PC-9 (cell line): ENCODE data around the gene FOXC2. TPM values are rescaled to one million over a fixed set of nuclear protein-coding genes. Genes with fewer than 3 reads are reported as not detected.

Experiments used
- BruUV-seq: library from RNA; stranded (reverse); fragments of 400-500 nt; replicated peaks from 2 replicates; lab custom pipeline; 2021; lab: Mats Ljungman, UMichigan
- CTCF ChIA-PET: fragments of 300-600 bp; sonication (Branson Sonifier 250); formaldehyde crosslinking; loops from one replicate; lab custom pipeline; 2022; ENCODE audit warnings: antibody characterized with exemption; lab: Charles Lee
- POLR2A ChIA-PET: fragments of 300-600 bp; sonication (Branson Sonifier 250); formaldehyde crosslinking; loops from one replicate; lab custom pipeline; 2022; ENCODE audit warnings: antibody characterized with exemption; ENCODE audit not compliant: unreplicated experiment; lab: Charles Lee
- DNase-seq, 2 experiments: peaks; one replicate each; pipeline versions ENCODE4 v3.0.0 to v3.0.0-alpha.2; 2015 to 2022; ENCODE audit warnings: mixed read lengths in 1 of 2
- H2AFZ ChIP-seq: fragments of 200-600 bp; sonication (generic); 2 replicates; pipeline ENCODE4 v1.8.1; 2017; ENCODE audit warnings: antibody characterized with exemption
- H3F3A ChIP-seq: fragments of 200-600 bp; sonication (generic); 2 replicates; pipeline ENCODE4 v1.8.1; 2017; ENCODE audit warnings: antibody characterized with exemption, mild to moderate bottlenecking, low read depth; ENCODE audit not compliant: insufficient read depth
- H3K27ac ChIP-seq: fragments of 200-600 bp; sonication (generic); 2 replicates; pipeline ENCODE4 v1.6.1; 2016; ENCODE audit warnings: mixed run types
- H3K27me3 ChIP-seq: fragments of 200-600 bp; sonication (generic); 2 replicates; pipeline ENCODE4 v1.6.1; 2016; ENCODE audit warnings: low read depth, mixed run types; ENCODE audit not compliant: insufficient read depth
- H3K36me3 ChIP-seq: fragments of 200-600 bp; sonication (generic); 2 replicates; pipeline ENCODE4 v1.6.1; 2016; ENCODE audit warnings: low read depth, mixed run types
- H3K4me1 ChIP-seq: fragments of 200-600 bp; sonication (generic); replicated peaks from 2 replicates; pipeline ENCODE4 v1.6.1; 2016; ENCODE audit warnings: mixed run types; ENCODE audit not compliant: insufficient read depth
- H3K4me2 ChIP-seq: fragments of 200-600 bp; sonication (generic); 2 replicates; pipeline ENCODE4 v1.6.1; 2017; ENCODE audit warnings: mixed run types
- H3K4me3 ChIP-seq: fragments of 200-600 bp; sonication (generic); 2 replicates; pipeline ENCODE4 v1.6.1; 2016; ENCODE audit warnings: mixed run types
- H3K79me2 ChIP-seq: fragments of 200-600 bp; sonication (generic); 2 replicates; pipeline ENCODE4 v1.6.1; 2017; ENCODE audit warnings: low read depth, mixed run types
- H3K9me2 ChIP-seq: fragments of 200-600 bp; sonication (generic); 2 replicates; pipeline ENCODE4 v1.8.1; 2017; ENCODE audit warnings: mild to moderate bottlenecking; ENCODE audit not compliant: insufficient read depth
- H3K9me3 ChIP-seq: fragments of 200-600 bp; sonication (generic); 2 replicates; pipeline ENCODE4 v1.8.1; 2016; ENCODE audit warnings: low read depth; ENCODE audit not compliant: insufficient read depth
- H4K20me1 ChIP-seq: fragments of 200-600 bp; sonication (generic); 2 replicates; pipeline ENCODE4 v1.8.1; 2017; ENCODE audit not compliant: insufficient read depth
- CTCF ChIP-seq: fragments of 200-600 bp; sonication (generic); conservative IDR thresholded peaks from 2 replicates; pipeline ENCODE4 v1.6.1; 2017; ENCODE audit warnings: mixed run types, antibody characterized with exemption, mild to moderate bottlenecking, moderate library complexity
- EZH2 ChIP-seq: fragments of 200-600 bp; sonication (generic); IDR thresholded peaks from 2 replicates; pipeline ENCODE4 v1.8.0; 2017; ENCODE audit warnings: antibody characterized with exemption, low read depth
- intact Hi-C: fragments of 100-400 bp; cut with micrococcal nuclease; formaldehyde crosslinking; loops from one replicate; pipeline ENCODE4 v1.10.0; 2022; ENCODE audit not compliant: unreplicated experiment
- total RNA-seq: library from RNA; stranded (reverse); gene quantifications from 2 replicates; pipeline ENCODE4 v1.2.3, GENCODE V29; 2021

FOXC2 gene
- total RNA-seq, 1 experiment from 2014 or later, result not detected

- POLR2A ChIA-PET, result no interaction called here
- Histone ChIP-seq H3K36me3 (peaks cover 12% of the 10 kb centered on the region; the same call in 1 of the 2 replicates), H3K27me3 (no peaks in the 10 kb centered on the region), H4K20me1 (no peaks in the 10 kb centered on the region; the same call in 1 of the 2 replicates), H3K9me3 (no peaks in the 10 kb centered on the region), H3K4me1 (no peaks in the 10 kb centered on the region), H3F3A (no peaks in the 10 kb centered on the region), H3K4me2 (no peak overlapping the region), H3K27ac (no peak overlapping the region), H3K9me2 (no peaks in the 10 kb centered on the region), H3K79me2 (no peaks in the 10 kb centered on the region), H2AFZ (no peak overlapping the region), H3K4me3 (no peak overlapping the region)
- DNase-seq, result no peak
- no TSS peak for BruUV-seq
- TF ChIP-seq EZH2, result no peak
- TF ChIP-seq CTCF, result no peak
- intact Hi-C loops, result no loop called here
- CTCF ChIA-PET, result no interaction called here
Observed at GRCh38 chr16:86538196-86538780, 28.3 kb upstream of the FOXC2 start.

- no peak overlapping the region for H3K27ac ChIP-seq
- ChIA-PET POLR2A (no interaction called here), CTCF (no interaction called here)
- H3F3A ChIP-seq, result no peaks in the 10 kb centered on the region
- TF ChIP-seq CTCF, result no peak
- no peak for TF ChIP-seq EZH2
- no peaks in the 10 kb centered on the region for H3K9me3 ChIP-seq
- peaks cover 10% of the 10 kb centered on the region; the same call in 1 of the 2 replicates for H4K20me1 ChIP-seq
- H3K9me2 ChIP-seq, result no peaks in the 10 kb centered on the region
- H2AFZ ChIP-seq, result no peak overlapping the region
- BruUV-seq, result no TSS peak
- H3K4me3 ChIP-seq, result no peak overlapping the region
- no peak overlapping the region for H3K4me2 ChIP-seq
- no peak for DNase-seq
- intact Hi-C loops, result no loop called here
- H3K36me3 ChIP-seq, result peaks cover 12% of the 10 kb centered on the region; the same call in 1 of the 2 replicates
- H3K27me3 ChIP-seq, result no peaks in the 10 kb centered on the region
- no peaks in the 10 kb centered on the region for H3K4me1 ChIP-seq
- no peaks in the 10 kb centered on the region for H3K79me2 ChIP-seq
Observed at GRCh38 chr16:86540894-86541293, 25.7 kb upstream of the FOXC2 start.

- Histone ChIP-seq H3K9me2 (no peaks in the 10 kb centered on the region), H3K4me3 (no peak overlapping the region), H2AFZ (no peak overlapping the region), H3K27me3 (no peaks in the 10 kb centered on the region), H4K20me1 (peaks cover 10% of the 10 kb centered on the region; the same call in 1 of the 2 replicates), H3K9me3 (no peaks in the 10 kb centered on the region), H3K4me1 (no peaks in the 10 kb centered on the region), H3F3A (no peaks in the 10 kb centered on the region), H3K27ac (no peak overlapping the region), H3K36me3 (peaks cover 12% of the 10 kb centered on the region; the same call in 1 of the 2 replicates), H3K79me2 (no peaks in the 10 kb centered on the region), H3K4me2 (no peak overlapping the region)
- no peak for TF ChIP-seq EZH2
- TF ChIP-seq CTCF, result no peak
- BruUV-seq, result no TSS peak
- ChIA-PET POLR2A (no interaction called here), CTCF (no interaction called here)
- intact Hi-C loops, result no loop called here
- no peak for DNase-seq
Observed at GRCh38 chr16:86541560-86541959, 25.1 kb upstream of the FOXC2 start.
